GM19463 (cell line): ENCODE results near the gene NOA1.
"Not testable (repeated sequence)": the region's sequence is repeated elsewhere in the genome, so short reads cannot be mapped to it uniquely, and the experiment has no call there.

Experiments
- ATAC-seq: cut with Tn5 transposase; IDR thresholded peaks from one replicate; pipeline ENCODE4 v1.9.1; 2021; ENCODE audit warnings: mild to moderate bottlenecking, moderate library complexity; ENCODE audit not compliant: unreplicated experiment

The NOA1 gene

DNA sequence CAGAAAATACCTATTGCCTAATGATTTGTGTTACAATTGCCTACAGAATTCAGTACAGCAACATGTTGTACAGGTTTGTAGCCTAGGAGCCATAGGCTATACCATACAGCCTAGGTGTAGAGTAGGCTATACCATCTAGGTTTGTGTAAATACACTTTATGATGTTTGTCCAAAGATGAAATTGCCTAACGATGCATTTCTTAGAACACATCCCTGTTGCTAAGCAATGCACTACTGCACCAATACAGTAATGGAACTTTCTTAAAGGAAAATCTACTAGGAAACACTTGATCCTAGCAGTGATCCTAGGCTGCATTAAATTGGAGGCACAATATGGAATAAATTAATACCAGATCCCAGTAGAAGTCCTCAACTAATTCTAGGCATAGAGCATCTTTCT lies 18.3 kb downstream of the NOA1 start:
- no peak for ATAC-seq

DNA sequence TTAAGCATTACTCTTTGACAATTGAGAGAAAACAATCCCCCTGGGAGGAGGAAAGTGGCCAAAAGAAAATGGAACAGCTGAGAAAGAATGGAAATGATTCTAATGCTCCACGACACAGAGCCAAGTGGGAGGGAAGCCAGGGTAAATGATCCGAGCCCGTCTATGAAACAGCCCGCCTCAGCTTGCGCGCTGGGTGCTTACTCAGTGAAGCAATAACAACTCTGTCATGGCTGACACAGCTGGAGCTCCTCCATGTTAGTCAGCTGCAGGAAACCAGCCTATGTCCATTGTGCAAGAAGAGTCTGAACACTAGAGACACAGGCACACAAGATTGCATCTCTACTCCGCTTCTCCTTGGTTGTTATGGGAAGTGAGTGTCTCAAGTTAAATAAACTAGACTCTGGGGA lies 19.3 kb downstream of the NOA1 start:
- no peak for ATAC-seq

DNA sequence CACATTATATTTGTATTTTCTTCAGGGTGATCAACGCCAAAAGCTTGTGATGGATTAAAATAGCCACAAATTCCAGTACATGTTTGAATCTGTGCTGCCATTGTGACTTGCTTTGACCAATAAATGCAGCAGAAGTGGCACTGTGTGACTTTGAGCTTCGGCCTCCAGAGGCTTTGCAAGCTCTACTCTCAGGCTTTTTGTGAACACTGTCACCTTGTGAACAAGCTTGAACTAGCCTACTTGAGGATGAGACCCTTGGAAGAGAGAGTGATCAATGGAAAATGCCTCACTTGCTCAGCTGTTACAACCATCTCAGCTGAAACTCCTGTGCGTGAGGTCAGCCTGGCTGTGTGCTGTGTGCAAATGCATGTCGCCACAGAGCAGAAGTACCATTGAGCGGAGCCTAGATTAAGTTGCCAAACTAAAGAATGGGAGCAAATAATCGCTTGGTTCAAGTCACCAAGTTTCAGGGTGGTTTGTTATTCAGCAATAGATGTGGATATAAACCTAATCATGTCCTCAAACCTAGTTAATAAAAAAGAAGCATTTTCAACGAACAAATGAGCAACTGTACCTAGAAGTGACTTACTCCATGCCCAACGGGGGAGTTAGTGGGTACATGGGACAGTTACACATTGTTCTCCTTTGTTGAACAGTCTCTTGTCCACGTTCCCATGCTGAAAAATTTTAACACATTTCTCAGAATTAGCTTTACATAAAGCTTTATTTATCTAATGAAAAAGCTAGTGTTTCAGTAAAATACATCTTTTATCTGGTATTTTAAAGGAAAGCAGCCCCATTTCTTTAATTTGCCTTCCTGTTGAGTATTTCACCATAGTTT lies 23.5 kb downstream of the NOA1 start:
- ATAC-seq, result no peak

- ATAC-seq, result no peak
Measured at GRCh38 chr4:56941403-56941802, 36.0 kb downstream of the NOA1 start.

- ATAC-seq, result no peak
Measured at GRCh38 chr4:56940971-56941370, 36.4 kb downstream of the NOA1 start.

DNA sequence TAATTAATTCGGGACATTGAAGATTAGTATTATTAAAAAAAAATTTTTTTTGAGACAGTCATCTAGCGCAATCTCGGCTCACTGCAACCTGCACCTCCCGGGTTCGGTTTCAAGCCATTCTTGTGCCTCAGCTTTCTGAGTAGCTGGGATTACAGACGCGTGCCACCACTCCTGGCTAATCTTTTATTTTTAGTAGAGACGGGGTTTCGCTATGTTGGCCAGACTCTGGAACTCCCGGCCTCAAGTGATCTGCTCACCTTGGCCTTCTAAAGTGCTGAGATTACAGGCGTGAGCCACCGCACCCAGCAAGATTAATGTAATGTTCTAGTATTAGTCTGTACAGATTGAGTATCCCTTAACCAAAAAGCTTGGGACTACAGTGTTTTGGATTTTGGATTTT lies 37.0 kb downstream of the NOA1 start:
- ATAC-seq, result no peak

- not testable (repeated sequence) for ATAC-seq
Measured at GRCh38 chr4:56939826-56940225, 37.6 kb downstream of the NOA1 start.

DNA sequence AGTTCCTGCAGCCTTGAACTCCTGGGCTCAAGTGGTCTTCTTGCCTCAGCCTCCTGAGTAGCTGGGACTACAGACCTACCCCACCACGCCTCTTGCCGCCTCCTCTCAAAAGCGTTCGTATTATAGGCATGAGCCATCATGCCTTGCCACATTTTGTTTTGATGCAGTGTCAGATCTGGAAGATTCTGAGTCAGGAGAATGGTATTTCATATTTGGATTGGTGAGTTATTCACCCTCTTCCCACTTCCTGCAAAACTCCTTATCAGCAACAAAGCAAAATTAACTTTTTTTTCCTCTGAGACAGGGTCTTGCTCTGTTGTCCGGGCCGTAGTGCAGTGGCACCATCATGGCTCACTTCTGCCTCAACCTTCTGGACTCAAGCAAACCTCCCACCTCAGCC lies 40.1 kb downstream of the NOA1 start:
- no peak for ATAC-seq

DNA sequence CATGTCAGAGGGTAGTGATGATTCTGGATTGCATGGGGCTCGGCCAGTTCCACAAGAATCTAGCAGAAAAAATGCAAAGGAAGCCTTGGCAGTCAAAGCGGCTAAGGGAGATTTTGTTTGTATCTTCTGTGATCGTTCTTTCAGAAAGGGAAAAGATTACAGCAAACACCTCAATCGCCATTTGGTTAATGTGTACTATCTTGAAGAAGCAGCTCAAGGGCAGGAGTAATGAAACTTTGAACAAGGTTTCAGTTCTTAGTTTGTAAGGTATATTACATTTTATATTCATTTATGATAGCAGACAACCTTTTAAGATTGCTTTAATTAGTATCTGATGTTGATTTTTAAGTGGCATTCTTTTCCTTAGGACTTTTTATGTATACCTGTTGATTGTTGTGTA lies 45.5 kb downstream of the NOA1 start:
- ATAC-seq, result peak; percentile 62

- ATAC-seq, result no peak
Measured at GRCh38 chr4:56930638-56931037, 46.8 kb downstream of the NOA1 start.

DNA sequence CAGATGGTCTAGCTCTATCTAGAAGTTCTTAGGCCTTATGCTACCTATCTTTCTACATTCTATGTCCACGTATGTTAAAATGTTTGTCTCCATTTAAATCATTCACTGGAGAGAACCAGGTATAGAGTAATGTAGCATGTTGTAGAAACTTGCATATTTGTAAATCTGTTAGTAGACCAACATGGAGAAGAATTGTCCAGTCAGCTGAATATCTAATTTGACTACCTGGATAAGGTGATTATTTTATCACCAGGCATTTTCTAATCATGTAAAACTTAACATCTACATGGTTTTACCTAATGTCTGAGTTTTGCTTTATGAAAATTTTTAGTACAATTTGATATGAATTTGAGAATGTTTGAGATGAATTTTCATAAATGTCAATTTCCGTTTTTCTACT lies 50.2 kb downstream of the NOA1 start:
- no peak for ATAC-seq

- not testable (repeated sequence) for ATAC-seq
Measured at GRCh38 chr4:56914977-56915376, 62.4 kb downstream of the NOA1 start.

DNA sequence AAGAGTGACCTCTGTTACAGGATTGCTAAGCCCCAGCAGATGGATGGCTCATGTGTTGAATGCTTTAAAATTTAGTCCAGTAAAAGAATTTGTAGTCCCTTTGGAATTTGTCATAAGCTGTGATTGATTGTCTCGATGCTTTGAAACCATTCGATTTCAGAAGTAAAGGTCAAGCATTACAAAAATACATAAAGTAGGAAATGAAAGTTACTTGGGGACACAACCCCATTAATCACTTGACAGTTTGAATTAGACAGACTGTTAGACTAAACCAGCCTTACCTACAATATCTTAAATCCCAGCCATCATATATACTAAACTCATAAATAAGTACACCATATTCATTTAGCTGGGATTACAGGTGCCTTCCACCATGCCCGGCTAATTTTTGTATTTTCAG lies 63.1 kb downstream of the NOA1 start:
- no peak for ATAC-seq
